HAP-1 (cell line): ENCODE results near the gene DSCAM.

Source experiments
- DNase-seq, 2 experiments: peaks; one replicate each; pipeline ENCODE4 v3.0.0-alpha.2; 2016 to 2020; ENCODE audit warnings: low spot score in 2 of 2
- H3K27me3 ChIP-seq: fragments of 250-450 bp; sonication (Bioruptor Pico); 2 replicates; pipeline ENCODE4 v1.5.1; 2020; ENCODE audit warnings: low read depth, mild to moderate bottlenecking, moderate library complexity
- H3K36me3 ChIP-seq: fragments of 250-450 bp; sonication (Bioruptor Pico); replicated peaks from 2 replicates; pipeline ENCODE4 v1.5.1; 2020; ENCODE audit warnings: mild to moderate bottlenecking
- H3K4me1 ChIP-seq: fragments of 250-450 bp; sonication (Bioruptor Pico); 2 replicates; pipeline ENCODE4 v1.5.1; 2020; ENCODE audit warnings: mild to moderate bottlenecking
- H3K4me3 ChIP-seq: fragments of 250-450 bp; sonication (Bioruptor Pico); 2 replicates; pipeline ENCODE4 v1.5.1; 2020; ENCODE audit warnings: mild to moderate bottlenecking, moderate library complexity
- H3K9me3 ChIP-seq: fragments of 250-450 bp; sonication (Bioruptor Pico); 2 replicates; pipeline ENCODE4 v1.5.1; 2020; ENCODE audit warnings: mild to moderate bottlenecking, moderate library complexity
- in situ Hi-C: fragments of 300-500 bp; cut with MboI; formaldehyde crosslinking; loops from 3 replicates; pipeline ENCODE4 v1.14.3; 2020; ENCODE audit warnings: low sequenced_read_pairs, inconsistent platforms, mixed read lengths

DSCAM gene

DNA sequence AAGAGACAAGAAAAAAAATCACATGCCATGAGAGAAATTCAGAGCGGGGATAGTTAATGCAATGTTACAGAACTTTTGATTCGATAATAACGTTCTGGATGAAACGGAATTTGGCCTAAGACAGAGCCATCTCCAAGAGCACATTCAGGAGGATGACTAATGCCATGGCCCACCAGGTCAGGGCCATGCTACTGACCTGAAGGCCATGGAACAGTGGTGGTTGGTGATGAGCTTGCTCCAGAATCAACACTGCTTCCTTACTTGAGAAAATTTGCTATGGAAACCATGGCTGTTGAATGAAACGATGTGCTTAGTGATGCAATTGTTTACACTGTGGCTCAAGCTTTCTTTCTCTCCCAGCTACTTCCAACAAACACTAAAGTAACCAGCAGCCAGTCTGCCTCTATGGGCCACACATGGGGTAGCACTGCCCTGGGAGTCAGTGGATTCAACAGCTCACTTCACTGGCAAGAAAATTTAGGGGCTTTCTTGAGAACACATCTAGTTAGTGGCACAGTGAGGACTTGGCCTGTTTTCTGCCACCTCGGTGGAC lies 680.6 kb downstream of the DSCAM start:
- H3K9me3 ChIP-seq, result no peaks in the 10 kb centered on the region
- H3K27me3 ChIP-seq, result no peaks in the 10 kb centered on the region
- H3K4me1 ChIP-seq, result no peaks in the 10 kb centered on the region
- H3K4me3 ChIP-seq, result no peak overlapping the region
- in situ Hi-C loops, result no loop called here
- no peak for DNase-seq
- no peaks in the 10 kb centered on the region for H3K36me3 ChIP-seq

DNA sequence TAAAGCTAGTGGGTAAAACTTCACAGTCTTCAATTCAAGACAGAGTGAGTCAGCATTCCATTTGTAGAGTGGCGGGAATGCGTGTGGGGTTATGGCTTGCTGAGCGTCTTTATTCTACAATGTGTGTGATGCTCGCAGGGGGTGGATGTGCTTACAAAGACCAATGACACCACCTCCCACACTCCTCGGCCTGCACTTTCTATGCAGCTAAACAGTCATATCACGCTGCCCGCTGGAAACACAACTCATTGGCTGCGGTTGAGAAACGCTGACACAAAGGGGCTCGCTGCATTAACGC lies 681.2 kb downstream of the DSCAM start:
- Histone ChIP-seq H3K4me1 (no peaks in the 10 kb centered on the region), H3K4me3 (no peak overlapping the region), H3K9me3 (no peaks in the 10 kb centered on the region), H3K36me3 (no peaks in the 10 kb centered on the region), H3K27me3 (no peaks in the 10 kb centered on the region)
- in situ Hi-C loops, result no loop called here
- DNase-seq, result no peak

DNA sequence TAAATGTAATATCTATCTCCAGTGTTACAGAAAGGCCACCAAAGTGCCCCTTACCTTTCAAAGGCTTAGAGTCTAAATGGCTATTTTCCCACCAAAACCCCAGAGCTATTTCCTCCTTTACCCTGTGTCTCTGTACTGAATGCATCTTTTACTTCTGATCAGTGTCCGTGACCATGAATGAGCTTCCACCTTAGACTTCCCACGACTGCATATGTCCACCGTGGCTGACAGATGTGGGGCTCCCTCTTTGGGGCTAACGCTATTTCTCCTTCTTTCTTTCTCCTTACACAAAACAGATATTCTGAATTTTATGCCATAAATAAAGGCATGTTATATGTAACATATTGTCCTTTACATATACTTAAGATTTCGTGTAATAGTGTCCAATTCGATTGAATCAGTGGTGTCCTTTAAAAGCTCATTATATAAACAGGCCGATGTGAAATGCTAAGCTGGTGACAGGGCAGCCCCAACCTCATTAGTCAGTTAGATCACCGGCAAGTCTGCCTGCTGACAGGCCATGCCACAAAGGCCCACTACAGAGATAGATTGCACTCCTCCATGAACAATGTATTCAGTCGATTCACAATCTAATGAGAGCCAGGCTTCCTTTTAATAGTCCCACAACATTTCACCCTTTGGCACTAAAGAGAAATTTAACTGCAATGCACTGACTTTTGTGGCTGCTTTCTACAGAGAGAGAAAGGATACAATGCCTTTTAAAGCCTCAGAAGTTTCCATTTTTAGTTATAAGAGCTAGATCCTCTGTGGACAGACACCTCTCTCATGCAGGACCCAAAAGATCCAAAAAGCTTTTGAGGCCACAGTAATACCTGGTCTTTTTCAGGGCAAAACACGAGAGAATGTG lies 681.8 kb downstream of the DSCAM start:
- no peaks in the 10 kb centered on the region for H3K4me1 ChIP-seq
- in situ Hi-C loops, result no loop called here
- H3K9me3 ChIP-seq, result no peaks in the 10 kb centered on the region
- no peak for DNase-seq
- H3K4me3 ChIP-seq, result no peak overlapping the region
- no peaks in the 10 kb centered on the region for H3K27me3 ChIP-seq
- no peaks in the 10 kb centered on the region for H3K36me3 ChIP-seq

DNA sequence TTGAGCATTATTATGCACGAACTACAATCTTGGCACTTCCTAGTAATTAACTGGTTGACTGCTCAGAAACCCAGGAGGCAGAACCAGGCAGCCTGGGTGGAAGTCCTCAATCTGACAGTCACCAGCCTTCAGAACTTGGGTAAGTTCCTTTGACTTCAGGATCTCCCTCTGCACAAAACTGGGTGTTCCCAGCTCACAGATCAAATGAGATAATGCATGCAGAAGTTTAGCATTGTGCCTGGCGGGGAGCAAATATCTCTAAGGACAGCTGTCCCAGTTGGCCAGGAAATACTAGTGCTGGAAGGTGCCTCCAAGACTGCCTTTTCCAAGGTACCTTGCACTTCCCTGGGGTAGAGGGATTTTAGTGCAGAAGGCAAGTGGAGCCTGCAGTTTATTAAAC lies 684.9 kb downstream of the DSCAM start:
- no peak for DNase-seq
- H3K4me3 ChIP-seq, result no peak overlapping the region
- H3K36me3 ChIP-seq, result no peaks in the 10 kb centered on the region
- no peaks in the 10 kb centered on the region for H3K27me3 ChIP-seq
- H3K9me3 ChIP-seq, result no peaks in the 10 kb centered on the region
- no peaks in the 10 kb centered on the region for H3K4me1 ChIP-seq
- in situ Hi-C loops, result no loop called here

DNA sequence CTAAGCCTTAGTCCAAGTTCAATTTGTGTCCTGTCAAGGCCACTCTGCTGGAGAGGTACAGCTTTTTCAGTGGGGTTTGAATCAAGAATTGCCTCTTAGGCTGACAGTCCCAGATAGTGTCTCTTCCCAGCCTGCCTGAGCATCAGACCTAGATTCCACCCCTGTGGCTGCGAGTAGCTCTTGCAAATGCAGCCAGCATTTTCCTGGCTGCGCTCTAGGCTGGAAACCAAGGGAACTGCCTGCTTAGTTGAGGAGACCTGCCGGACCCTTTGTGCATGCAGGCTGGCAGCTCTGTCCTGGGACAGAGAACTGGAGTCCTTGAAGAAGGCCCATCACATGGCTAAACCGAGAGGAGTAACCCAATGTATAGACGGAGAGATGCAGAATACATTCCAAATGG lies 686.0 kb downstream of the DSCAM start:
- DNase-seq, result no peak
- in situ Hi-C loops, result no loop called here
- H3K4me1 ChIP-seq, result no peaks in the 10 kb centered on the region
- H3K36me3 ChIP-seq, result no peaks in the 10 kb centered on the region
- H3K27me3 ChIP-seq, result no peaks in the 10 kb centered on the region
- no peaks in the 10 kb centered on the region for H3K9me3 ChIP-seq
- no peak overlapping the region for H3K4me3 ChIP-seq

DNA sequence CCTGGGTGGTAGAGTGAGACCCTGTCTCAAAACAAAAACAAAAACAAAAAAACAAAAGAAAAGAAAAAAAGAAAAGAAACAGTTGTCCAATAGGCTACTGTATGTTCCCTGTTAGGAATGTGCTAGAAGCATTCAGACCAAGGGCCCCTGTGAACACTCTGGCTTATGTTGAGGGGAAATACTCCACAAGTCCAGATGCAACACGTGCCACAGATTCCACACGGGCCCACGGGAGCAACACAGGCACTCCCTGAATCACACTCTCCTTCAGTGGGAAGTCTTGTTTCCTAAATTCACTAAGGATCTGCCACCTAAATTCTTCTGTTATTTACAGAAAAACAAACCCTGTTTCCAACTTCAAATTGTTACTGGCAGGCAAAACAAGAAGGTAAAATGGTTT lies 688.6 kb downstream of the DSCAM start:
- Histone ChIP-seq H3K4me1 (no peaks in the 10 kb centered on the region), H3K27me3 (no peaks in the 10 kb centered on the region), H3K4me3 (no peak overlapping the region), H3K9me3 (peaks cover 5% of the 10 kb centered on the region; the same call in 1 of the 2 replicates), H3K36me3 (no peaks in the 10 kb centered on the region)
- no peak for DNase-seq
- in situ Hi-C loops, result no loop called here

DNA sequence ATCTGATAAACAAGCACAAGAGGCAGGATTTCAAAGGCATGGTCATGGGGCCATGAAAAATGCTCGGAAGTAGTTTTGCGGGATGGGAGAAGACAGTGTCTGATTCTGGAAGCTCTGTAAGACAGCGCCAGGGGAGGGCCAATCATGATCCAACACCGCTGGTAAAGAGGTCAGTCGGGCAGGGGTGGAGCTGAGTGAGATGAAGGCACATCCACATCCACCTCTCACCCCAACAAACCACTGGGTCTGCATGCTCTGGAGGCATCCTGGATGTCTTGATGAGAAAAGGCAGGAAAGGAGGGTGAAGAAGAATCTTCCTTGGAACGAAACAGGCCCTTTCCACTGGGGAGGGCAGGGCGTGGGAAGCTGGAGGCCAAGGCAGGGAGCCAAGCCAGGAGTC lies 691.4 kb downstream of the DSCAM start:
- in situ Hi-C loops, result no loop called here
- DNase-seq, result no peak

DNA sequence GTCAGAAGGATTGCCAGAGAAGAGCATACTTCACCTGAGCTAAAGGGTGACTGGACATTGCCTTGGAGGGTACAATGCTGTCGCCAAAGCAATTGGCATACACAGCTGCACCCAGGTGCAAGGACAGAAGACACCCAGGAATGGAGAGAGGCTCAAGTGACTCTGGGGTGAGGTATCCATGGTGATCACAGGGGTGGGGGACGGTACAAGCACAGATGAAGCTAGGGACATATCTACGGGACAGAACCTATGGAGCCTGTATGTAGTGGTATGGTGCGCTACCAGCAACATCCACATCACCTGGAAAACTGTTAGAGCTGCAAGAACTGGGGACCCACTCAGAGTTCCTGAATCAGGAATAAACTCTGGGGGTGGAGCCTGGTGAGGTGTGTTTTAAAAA lies 693.6 kb downstream of the DSCAM start:
- H3K9me3 ChIP-seq, result peaks cover 5% of the 10 kb centered on the region; the same call in 1 of the 2 replicates
- H3K36me3 ChIP-seq, result no peaks in the 10 kb centered on the region
- no peak for DNase-seq
- no peak overlapping the region for H3K4me3 ChIP-seq
- H3K27me3 ChIP-seq, result no peaks in the 10 kb centered on the region
- in situ Hi-C loops, result no loop called here
- no peaks in the 10 kb centered on the region for H3K4me1 ChIP-seq

More for the DNA sequence above, 691.4 kb downstream of the DSCAM start:
- H3K27me3 ChIP-seq, result no peaks in the 10 kb centered on the region
- H3K9me3 ChIP-seq, result peaks cover 5% of the 10 kb centered on the region; the same call in 1 of the 2 replicates
- no peaks in the 10 kb centered on the region for H3K36me3 ChIP-seq
- no peaks in the 10 kb centered on the region for H3K4me1 ChIP-seq
- no peak overlapping the region for H3K4me3 ChIP-seq

DNA sequence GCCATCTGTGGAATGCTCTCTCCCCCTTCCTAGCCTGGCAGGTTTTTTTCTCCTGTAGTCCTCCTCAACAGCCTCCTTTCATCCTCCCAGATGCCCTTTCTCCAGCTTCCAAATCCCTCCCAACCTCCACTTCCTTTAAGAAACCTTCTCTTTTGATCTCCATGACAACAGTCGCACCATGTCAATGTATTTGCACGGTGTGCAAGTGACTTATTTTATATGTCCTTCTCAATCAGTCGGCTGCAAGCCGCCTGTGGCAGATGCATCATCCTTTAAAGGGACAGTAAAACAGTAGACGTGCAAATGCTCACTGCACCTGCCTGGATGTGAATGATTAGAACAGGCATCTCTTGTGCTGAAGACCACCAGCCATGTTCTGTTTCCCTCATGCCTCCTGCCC lies 694.5 kb downstream of the DSCAM start:
- Histone ChIP-seq H3K27me3 (no peaks in the 10 kb centered on the region), H3K36me3 (no peaks in the 10 kb centered on the region), H3K4me3 (no peak overlapping the region), H3K4me1 (no peaks in the 10 kb centered on the region), H3K9me3 (peaks cover 5% of the 10 kb centered on the region; the same call in 1 of the 2 replicates)
- in situ Hi-C loops, result no loop called here
- no peak for DNase-seq

DNA sequence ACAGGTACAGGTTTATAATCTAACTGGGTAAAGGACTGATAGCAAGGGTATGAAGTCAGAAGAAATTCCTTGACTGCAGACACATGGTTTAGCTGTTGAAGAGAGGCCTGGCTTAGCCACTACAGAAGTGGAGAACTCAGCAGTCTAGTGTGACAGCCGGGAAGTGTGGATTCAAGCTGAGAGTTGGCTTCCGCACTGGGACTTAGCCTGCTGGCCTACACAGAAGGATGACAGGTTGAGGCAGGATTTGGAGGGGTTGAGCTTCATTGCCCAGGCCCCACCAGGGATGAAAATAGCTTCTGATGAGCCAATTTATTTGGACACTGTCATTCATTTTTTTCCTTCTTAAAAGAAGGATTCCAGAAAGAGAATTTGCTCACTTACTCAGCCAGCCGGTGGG lies 695.3 kb downstream of the DSCAM start:
- H3K9me3 ChIP-seq, result peaks cover 5% of the 10 kb centered on the region; the same call in 1 of the 2 replicates
- no peak for DNase-seq
- no peak overlapping the region for H3K4me3 ChIP-seq
- in situ Hi-C loops, result no loop called here
- no peaks in the 10 kb centered on the region for H3K36me3 ChIP-seq
- H3K27me3 ChIP-seq, result no peaks in the 10 kb centered on the region
- no peaks in the 10 kb centered on the region for H3K4me1 ChIP-seq

DNA sequence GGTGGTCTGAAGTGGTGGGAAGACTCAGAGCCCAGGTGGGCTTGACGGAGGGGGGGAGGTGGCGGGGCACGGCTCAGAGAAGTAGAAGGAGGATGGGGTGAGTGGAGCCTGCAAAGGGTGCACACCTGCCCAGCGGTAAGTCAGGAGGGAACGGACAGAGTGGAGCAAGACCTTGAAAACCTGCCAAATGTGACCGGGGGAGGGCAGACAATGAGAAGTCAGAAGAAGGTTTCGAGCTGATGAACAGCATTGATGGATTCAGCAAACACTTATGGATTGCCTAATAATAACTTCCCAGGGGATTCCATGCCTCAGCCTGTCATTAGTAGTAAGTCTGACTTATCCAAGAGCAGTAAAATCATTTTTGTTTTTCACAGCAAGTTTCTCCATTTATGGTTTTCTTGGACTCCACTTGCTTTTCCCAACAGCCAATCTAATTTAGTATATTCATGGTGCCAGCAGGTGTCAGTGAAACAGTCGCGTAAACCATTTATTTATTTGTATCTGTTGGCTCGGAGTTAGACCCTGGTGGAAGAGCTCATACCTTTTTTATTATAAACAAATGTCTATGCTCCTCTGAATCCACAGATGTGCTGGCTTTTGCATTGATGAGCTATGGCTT lies 700.6 kb downstream of the DSCAM start:
- H3K9me3 ChIP-seq, result no peaks in the 10 kb centered on the region; the same call in 1 of the 2 replicates
- H3K4me3 ChIP-seq, result no peak overlapping the region
- no peak for DNase-seq
- H3K4me1 ChIP-seq, result no peaks in the 10 kb centered on the region
- no peaks in the 10 kb centered on the region for H3K27me3 ChIP-seq
- in situ Hi-C loops, result no loop called here
- H3K36me3 ChIP-seq, result no peaks in the 10 kb centered on the region

DNA sequence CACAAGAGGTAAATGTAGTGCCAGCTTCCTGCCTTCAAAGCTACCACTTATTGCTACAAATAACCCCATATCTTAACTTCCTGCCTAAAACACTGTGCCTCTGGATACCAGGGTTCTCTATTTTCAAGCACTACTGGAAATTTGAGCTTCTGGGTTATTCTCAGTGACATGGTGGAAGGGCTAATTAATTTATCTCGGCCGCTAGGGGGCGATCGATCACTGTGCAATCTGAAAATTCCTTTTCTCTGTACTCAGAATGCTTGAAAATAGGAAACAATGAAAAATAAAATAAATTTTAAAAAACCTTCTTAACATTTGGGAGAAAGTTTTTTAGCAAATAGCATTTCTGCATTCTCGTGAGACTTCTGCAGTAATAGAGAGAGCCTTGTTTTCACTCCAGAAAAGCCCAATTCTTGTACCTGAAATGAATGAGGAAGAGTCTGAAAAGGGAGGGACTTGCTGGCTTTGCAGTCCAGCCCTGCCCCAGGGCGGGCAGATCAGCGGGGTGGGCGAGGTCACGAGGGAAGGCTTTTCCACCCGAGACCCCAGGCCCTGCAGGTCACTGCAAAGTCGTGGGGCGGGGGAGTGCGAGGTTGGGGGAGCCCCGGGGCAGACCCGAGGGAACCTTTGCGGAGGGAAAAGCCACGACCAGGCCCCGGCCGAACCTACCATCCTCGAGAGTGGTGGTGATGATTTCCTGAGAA lies 703.0 kb downstream of the DSCAM start:
- no peaks in the 10 kb centered on the region for H3K36me3 ChIP-seq
- H3K27me3 ChIP-seq, result no peaks in the 10 kb centered on the region
- no peaks in the 10 kb centered on the region for H3K4me1 ChIP-seq
- in situ Hi-C loops, result no loop called here
- peak; percentile 4 to 59 for DNase-seq
- no peaks in the 10 kb centered on the region; the same call in 1 of the 2 replicates for H3K9me3 ChIP-seq
- no peak overlapping the region for H3K4me3 ChIP-seq

DNA sequence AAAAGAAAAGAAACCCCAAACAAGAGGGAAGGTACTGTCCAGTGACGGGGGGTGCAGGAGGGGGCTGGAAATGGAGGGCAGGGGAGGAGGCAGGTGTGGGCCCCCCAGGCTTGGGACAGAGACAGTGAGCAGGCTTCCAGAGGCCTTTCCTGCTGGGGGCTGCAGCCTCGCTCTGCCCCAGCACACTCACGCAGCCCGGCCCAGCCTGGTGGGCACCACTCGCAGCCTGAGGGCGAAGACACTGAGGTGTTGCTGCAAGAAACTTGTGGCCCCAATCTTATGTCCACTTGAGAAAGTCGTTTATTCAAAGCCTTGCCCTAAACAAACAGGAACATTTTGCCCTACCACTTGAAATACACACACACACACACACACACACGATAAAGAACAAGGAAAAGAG lies 705.3 kb downstream of the DSCAM start:
- Histone ChIP-seq H3K36me3 (no peaks in the 10 kb centered on the region), H3K4me1 (no peaks in the 10 kb centered on the region), H3K4me3 (no peak overlapping the region), H3K9me3 (no peaks in the 10 kb centered on the region), H3K27me3 (no peaks in the 10 kb centered on the region)
- in situ Hi-C loops, result no loop called here
- no peak for DNase-seq

DNA sequence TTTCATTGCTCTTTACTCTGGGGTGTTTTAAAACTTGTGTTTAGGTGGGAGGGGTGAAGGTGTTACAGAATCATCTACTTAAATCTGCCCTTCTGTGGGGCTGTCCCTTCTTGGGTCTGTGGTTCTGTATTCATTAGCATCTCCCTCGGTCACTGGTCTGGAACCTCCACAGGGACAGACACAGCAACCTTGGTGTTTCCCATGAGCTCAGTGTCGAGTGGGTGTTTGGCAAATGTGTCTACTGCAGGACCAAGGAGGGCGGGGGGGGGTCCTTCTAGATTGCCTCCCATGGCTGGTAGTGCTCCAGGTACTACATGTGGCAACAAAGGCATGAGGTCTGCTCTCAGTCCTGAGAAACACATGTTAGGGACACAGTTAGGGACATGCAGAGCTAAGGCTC lies 706.3 kb downstream of the DSCAM start:
- Histone ChIP-seq H3K4me1 (no peaks in the 10 kb centered on the region), H3K36me3 (no peaks in the 10 kb centered on the region), H3K9me3 (no peaks in the 10 kb centered on the region), H3K4me3 (no peak overlapping the region), H3K27me3 (no peaks in the 10 kb centered on the region)
- no peak for DNase-seq
- in situ Hi-C loops, result no loop called here
